GM12892 (cell line): ENCODE data around the gene ADD1.

Experiments
- POLR2A ChIP-seq: IDR thresholded peaks from 2 replicates; pipeline ENCODE4 v1.6.1; 2011; ENCODE audit warnings: low read depth, low read length, control low read depth
- TAF1 ChIP-seq: IDR thresholded peaks from 2 replicates; pipeline ENCODE4 v1.6.1; 2011; ENCODE audit warnings: low read depth, mild to moderate bottlenecking, control low read depth, low read length, borderline replicate concordance

DNA sequence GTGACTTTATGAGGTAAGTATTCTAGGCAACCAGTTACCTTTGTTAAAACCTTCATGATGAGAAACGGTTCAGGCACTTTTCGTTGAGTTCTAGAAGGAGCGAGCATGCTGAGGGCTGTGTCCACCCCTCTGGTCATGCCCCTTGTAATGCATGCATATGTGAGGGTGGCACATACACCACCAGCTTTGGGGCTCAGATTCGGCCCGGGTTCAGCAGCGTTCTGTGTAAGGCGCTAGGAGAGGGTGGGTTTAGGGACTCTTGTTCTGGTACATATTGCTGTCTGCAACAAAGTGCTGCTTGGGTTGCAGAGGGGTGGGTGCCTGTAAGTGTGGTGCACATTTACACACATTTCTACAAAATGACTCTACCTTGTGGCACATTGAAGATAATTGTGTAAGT, 65.0 kb downstream of the ADD1 start:
- no peak for TF ChIP-seq TAF1
- TF ChIP-seq POLR2A, result no peak
